Suppressor macrophage (primary cell): Measurements from ENCODE around the gene DNAAF1.

Experiments
- DNase-seq, 4 experiments: peaks; one replicate each; pipeline ENCODE4 v3.0.0-alpha.2; 2020 to 2022

Gene DNAAF1

DNA sequence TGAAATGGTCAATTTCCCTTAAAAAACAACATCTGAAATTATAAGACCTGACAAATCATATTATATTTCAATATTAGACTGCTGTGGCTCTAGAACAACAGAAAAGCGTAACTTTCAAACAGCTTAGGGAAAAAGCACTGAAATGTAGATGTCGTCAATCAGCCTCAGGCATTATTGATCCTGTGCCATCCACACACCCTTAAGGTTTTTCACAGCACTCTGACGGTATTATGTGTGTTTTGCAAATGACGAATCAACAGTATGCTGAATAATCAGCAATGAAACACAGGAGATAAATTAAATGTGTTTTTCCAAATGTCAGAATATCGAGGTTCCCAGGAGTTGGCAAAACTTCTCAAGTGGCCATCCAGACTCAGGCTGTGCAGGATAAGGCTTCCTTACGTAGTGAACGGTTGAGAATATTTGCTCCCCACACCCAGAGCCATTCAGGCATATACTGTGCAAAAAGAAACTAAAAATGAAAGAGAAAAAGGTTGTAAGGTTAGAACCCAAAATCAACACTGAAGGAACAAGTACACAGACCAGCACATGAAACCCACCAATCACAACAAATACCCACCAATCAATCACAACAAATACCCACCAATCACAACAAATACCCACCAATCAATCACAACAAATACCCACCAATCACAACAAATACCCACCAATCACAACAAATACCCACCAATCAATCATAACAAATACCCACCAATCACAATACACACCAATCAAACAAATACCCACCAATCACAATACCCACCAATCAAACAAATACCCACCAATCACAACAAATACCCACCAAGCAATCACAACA, 20.6 kb upstream of the DNAAF1 start:
- no peak for DNase-seq

- no peak for DNase-seq
Observed at GRCh38 chr16:84131117-84131516, 14.0 kb upstream of the DNAAF1 start.

DNA sequence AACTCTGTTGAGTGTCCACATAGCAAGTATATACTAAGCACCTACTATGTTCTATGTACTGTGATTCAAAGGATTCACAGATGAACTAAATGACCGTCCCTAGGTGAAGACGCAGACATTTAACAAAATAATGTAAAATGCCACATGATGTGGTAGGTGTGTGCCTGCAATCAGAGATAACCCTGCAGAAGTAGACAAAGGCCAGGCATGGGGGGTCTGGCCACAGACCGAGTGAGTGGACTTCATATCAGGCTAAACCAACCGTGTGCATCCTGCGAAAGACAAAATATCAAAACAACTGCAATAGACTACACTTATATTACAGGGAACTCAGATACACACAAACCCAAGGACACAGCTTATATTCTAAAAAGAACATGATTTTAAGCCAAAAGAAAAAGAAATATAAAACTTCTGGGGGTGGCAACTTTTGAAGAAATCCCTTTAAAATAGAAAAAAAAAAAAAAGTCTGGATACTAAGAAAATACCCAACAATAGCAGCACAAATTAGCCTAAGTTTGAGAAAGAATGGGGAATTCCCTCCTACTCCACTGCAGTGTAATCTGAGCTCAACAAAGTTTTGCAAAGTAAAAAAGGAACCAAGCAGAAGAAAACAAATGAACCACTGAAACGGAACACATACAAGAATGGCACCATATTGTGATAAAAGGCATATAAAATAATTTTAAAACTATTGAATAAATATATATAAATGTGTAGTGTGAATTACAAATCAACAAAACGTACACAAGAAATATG, 12.4 kb upstream of the DNAAF1 start:
- peak in 2 of 4 experiments; percentile 26 to 31 for DNase-seq

- no peak for DNase-seq
Observed at GRCh38 chr16:84136331-84137125, 8.6 kb upstream of the DNAAF1 start.

DNA sequence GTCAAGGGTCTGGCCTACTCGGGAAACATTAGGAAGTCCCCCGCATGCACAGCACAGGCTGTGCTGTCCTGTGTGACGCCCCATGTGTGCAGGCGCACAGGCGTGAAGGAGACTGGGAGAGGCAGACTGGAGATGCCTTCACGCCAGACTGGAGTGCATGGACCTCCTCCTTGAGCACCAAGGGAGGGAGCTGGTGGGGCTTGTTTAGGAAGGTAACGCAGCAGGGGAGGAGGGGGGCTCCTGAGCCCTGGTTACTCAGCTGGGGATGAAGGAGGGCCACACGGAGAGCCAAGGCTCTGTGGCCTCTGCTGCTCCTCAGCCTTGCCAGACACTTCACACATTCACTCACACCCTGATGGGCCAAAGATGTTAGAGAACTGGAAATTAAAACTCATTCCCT, 7.8 kb upstream of the DNAAF1 start:
- DNase-seq: no peak

GRCh38 chr16:84137769-84138357, 7.2 kb upstream of the DNAAF1 start:
- no peak for DNase-seq

DNA sequence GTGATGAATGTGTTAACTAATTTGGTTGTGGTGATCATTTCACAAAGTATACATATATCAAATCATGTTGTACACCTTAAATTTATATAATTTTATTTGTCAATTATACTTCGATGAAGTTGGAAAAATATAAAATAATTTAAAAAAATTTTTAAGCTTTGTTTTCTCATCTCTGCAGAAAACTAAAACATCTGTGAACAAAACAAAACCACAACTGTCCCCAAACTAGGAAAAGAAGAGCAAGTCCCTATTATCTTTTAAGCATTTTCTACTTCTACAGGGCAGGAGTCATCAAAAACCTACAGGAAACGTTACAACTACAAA, 6.6 kb upstream of the DNAAF1 start:
- no peak for DNase-seq

DNA sequence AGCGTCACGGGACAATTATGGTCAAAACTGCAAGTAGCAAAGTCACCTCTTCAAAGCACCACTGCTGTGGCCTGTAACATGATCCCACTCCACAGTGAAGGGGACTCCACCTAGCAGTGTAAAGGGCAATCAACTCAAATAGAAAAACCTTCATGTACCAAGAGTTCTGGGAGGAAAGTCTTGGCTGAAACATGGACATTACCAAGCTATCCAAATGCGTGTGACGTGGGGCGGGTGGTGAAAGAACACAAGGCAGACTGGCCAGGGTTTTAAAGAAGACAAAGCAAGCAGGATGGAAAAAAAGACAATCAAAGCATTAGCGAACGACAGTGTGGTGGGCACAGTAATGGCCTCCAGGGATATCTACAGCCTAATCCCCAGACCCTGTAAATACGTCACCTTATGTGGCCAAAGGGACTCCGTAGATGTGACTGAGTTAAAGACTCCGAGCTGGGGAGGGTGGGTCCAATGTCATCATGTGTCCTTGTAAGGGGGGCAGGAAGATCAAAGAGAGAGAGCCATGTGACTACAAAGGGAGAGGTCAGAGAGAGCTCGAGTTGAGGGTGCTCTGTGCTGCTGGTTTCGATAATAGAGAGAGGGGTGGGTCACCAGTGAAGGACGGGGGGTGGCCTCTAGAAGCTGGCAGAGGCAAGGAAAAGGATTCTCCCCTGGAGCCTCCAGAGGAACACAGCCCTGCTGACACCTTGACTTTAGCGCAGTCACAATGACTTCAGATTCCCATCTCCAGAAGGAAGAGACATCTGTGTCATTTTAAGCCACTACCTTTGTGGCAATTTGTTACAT, 6.1 kb upstream of the DNAAF1 start:
- no peak for DNase-seq

DNA sequence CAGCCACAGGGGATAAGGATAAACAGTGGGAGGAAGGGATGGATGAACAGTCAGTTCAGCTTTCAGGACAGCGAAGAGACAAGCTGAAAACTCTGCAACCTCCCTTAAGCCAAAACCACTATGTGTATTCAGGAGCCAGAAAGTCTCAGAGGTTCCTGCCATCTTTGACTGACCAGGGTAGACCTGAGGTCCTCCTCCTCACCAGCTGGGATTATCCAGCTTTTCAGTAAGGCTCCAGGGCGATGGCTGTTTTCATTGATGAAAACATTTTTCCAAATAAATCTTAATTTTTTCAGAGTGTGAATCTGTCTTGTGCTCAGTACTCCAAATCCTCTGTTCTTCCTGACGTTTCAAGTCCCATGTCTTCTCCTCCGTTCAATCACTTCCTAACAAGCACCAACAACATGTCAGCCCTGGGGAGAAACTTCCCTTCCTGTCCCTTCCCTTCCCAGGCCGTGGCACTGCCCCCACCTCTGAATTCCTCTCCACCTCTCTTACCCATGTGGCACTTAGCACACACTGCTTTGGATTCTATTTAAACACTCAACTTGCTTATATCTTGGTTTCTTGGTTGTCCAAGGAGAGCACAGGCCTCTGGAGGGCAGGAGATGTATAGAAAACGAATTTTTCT, 5.4 kb upstream of the DNAAF1 start:
- no peak for DNase-seq

DNA sequence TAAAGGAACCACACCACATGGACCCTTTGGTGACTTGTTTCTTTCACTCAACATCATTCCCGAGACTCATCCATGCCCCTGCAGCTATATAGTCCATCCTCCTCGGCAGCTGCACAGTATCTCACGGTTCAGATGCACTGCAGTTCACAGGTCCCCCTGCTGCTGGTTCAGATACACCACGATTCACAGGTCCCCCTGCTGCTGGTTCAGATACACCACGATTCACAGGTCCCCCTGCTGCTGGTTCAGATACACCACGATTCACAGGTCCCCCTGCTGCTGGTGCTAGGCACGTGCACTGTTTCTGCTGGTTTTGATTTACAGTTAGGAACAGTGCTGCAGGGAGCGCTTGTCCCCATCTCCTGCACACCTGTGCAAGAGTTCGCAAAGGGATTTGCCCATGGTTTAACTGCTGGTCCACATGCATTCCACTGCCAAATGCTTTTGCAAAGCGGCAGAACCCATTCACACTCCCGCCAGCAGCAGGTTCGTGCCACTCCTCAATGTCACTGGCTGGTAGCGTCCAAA, 3.9 kb upstream of the DNAAF1 start:
- no peak for DNase-seq

- DNase-seq: no peak
Observed at GRCh38 chr16:84143081-84143480, 2.0 kb upstream of the DNAAF1 start.

- DNase-seq: no peak
Observed at GRCh38 chr16:84143784-84144199, 1.3 kb upstream of the DNAAF1 start.

DNA sequence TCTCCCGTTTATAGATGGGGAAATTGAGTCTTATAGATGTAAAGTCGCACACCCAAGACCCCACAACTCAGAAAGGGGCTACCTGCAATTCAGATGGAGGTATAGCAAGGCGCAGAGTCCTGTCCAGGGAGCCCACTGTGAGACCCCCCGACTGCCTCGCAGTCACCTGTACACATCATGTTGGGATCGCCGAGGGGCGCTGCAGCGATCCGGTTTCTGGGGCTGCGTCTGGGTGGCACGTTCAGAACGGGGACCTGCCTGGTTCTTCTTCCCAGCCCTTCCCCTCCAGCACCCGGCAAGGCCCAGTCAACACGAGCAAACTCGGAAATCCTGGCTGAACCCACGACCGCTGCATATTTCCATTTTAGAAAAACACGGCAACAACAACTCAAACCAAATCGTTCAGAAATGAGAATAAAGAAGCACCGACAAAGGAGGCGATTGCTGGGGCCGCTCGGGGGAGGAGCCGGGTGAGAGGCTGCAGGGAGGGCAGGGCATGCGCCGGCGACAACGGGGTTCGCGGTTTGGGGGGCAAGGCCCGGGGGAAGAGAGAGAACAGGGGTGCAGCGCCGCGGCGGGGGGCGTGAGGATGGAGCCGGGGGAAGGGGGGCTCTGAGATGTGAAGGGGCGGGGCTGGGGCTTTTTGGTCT, 774 bp upstream of the DNAAF1 start:
- peak; percentile 21 to 61 (median 38) for DNase-seq

- no peak for DNase-seq
Observed at GRCh38 chr16:84150926-84151325, 5.8 kb downstream of the DNAAF1 start.

DNA sequence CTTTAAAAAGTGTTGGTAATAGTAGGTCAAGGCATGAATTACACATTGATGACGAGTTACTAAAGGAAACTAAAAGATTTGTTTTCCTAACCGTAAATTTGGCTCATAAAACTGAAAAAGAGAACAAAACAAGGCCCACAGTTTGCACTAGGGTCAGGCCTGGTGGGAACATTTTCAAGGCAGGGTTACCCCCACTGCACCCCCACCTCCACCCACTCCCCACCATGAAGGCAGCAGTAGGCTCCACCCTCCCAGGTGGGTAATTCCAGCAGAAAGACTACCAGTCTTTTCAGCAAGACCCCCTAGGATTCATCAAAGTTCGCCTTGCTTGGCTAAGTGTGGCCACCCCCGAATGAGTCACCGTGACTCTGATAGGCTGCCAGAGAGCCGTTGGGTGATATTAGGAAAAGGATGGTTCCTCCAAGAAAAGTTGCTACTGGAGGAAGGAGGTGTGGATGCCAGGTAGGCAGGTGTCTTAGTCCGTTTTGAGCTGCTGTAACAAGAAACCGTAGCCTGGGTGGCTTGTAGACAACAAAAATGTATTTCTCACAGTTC, 8.6 kb downstream of the DNAAF1 start:
- no peak for DNase-seq

- no peak for DNase-seq
Observed at GRCh38 chr16:84155226-84155625, 10.1 kb downstream of the DNAAF1 start.

- DNase-seq: no peak
Observed at GRCh38 chr16:84155771-84156170, 10.7 kb downstream of the DNAAF1 start.

DNA sequence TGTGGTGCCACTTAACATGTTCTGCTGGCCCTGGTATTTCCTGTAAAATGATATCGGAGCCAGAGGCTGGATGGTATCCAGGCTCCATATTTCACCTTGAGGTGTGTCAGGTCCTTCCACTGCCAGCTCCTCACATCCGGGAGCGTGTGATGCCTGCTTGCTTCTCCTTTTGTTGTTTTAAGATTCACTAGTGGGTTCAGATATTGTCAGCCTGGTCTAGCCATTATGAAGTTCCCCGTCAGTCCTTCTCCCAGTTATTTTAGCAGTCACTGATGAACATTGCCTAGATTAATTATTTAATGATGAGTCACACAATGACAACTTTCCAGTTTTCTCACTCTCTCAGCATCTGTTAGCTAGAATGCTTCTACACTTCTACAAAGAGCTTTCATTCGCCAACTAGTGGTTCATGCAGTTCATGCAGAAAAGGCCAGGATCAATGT, 11.3 kb downstream of the DNAAF1 start:
- no peak for DNase-seq

DNA sequence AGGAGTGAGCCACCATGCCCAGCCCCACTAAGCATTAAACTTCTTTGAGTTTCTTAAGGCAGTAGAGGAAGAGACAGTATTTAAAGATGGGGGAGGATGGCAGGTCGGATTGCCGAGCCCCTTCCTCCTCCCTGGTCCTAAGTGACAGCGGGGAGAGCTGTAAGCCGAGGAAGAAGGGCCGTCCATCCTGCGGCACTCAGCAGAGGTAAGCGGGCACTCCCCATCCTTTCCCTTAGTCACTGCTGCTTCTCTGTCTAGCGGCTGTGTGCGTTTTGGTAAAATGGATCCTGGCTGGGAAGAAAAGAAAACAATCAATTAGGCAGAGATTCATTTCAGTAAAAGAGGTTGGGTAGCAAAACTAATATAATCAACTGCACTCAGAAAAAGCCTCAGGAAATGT, 13.9 kb downstream of the DNAAF1 start:
- no peak for DNase-seq

DNA sequence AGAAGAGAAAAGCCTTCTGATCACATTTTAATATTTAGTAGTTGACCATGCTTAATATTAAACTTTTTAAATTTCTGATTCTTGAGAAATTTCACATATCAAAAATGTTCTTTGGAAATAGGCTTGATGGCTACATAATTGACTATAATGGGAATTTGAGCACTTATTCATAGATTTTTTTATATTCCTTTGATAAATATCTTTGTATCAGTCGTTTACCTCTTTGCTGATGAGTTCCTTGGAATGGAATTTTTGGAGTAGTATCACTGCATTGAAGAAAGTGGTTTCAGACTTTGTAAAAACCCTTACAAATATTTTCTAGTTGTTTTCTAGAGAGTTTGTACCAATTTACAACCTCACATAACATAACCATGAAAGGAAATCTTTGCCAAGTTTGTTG, 14.7 kb downstream of the DNAAF1 start:
- DNase-seq: no peak
